Activated T-helper 17 cell treated with anti-CD3 and anti-CD28 coated beads, Interleukin-2, amount 50 U/mL, for 72 hours (primary cell): ENCODE data around the gene OPN4. TPM values are rescaled to one million over a fixed set of nuclear protein-coding genes. Genes with fewer than 3 reads are reported as not detected.
A peak's percentile ranks its signal among the peaks of the same experiment; 100 is the strongest.

Experiments used
- ATAC-seq: fragments of 150-1000 bp; cut with Tn5 transposase; replicated peaks from 2 replicates; pipeline ENCODE4 v1.10.0; 2021; ENCODE audit warnings: mild to moderate bottlenecking, moderate library complexity
- H3K27ac Mint-ChIP-seq: one replicate; pipeline ENCODE4 v1.8.0; 2022; ENCODE audit warnings: mixed read lengths
- H3K27me3 Mint-ChIP-seq: one replicate; pipeline ENCODE4 v1.8.0; 2022; ENCODE audit warnings: mixed read lengths
- H3K36me3 Mint-ChIP-seq: one replicate; pipeline ENCODE4 v1.8.0; 2022; ENCODE audit warnings: low read depth, mild to moderate bottlenecking, mixed read lengths
- H3K4me1 Mint-ChIP-seq: one replicate; pipeline ENCODE4 v1.8.0; 2022; ENCODE audit warnings: mixed read lengths
- H3K4me3 Mint-ChIP-seq: one replicate; pipeline ENCODE4 v1.8.0; 2022; ENCODE audit warnings: mild to moderate bottlenecking, mixed read lengths
- H3K9me3 Mint-ChIP-seq: one replicate; pipeline ENCODE4 v1.8.0; 2022; ENCODE audit warnings: mixed read lengths
- total RNA-seq, 2 donors: library from RNA; stranded (reverse); gene quantifications; one replicate each; pipeline ENCODE4 v1.2.3, GENCODE V29; 2022

OPN4 gene
- total RNA-seq, 2 donors from 2014 or later, result not detected

- no peak overlapping the region for H3K4me3 Mint-ChIP-seq
- no peaks in the 10 kb centered on the region for H3K36me3 Mint-ChIP-seq
- no peaks in the 10 kb centered on the region for H3K4me1 Mint-ChIP-seq
- no peak for ATAC-seq
- no peaks in the 10 kb centered on the region for H3K9me3 Mint-ChIP-seq
- H3K27ac Mint-ChIP-seq, result no peak overlapping the region
- H3K27me3 Mint-ChIP-seq, result no peaks in the 10 kb centered on the region
Observed at GRCh38 chr10:86705139-86705538, 50.8 kb downstream of the OPN4 start.

- H3K4me3 Mint-ChIP-seq, result no peak overlapping the region
- ATAC-seq, result no peak
- no peaks in the 10 kb centered on the region for H3K36me3 Mint-ChIP-seq
- no peaks in the 10 kb centered on the region for H3K27me3 Mint-ChIP-seq
- no peak overlapping the region for H3K27ac Mint-ChIP-seq
- H3K4me1 Mint-ChIP-seq, result no peaks in the 10 kb centered on the region
- H3K9me3 Mint-ChIP-seq, result no peaks in the 10 kb centered on the region
Observed at GRCh38 chr10:86705905-86706304, 51.6 kb downstream of the OPN4 start.

- no peak overlapping the region for H3K27ac Mint-ChIP-seq
- no peaks in the 10 kb centered on the region for H3K36me3 Mint-ChIP-seq
- no peaks in the 10 kb centered on the region for H3K9me3 Mint-ChIP-seq
- H3K4me1 Mint-ChIP-seq, result no peaks in the 10 kb centered on the region
- no peak for ATAC-seq
- H3K27me3 Mint-ChIP-seq, result no peaks in the 10 kb centered on the region
- no peak overlapping the region for H3K4me3 Mint-ChIP-seq
Observed at GRCh38 chr10:86706401-86706841, 52.1 kb downstream of the OPN4 start.

GRCh38 chr10:86706977-86707376 lies 52.6 kb downstream of the OPN4 start:
- no peaks in the 10 kb centered on the region for H3K9me3 Mint-ChIP-seq
- no peaks in the 10 kb centered on the region for H3K27me3 Mint-ChIP-seq
- no peaks in the 10 kb centered on the region for H3K36me3 Mint-ChIP-seq
- no peaks in the 10 kb centered on the region for H3K4me1 Mint-ChIP-seq
- H3K4me3 Mint-ChIP-seq, result no peak overlapping the region
- no peak overlapping the region for H3K27ac Mint-ChIP-seq
- no peak for ATAC-seq

GRCh38 chr10:86707505-86707904 lies 53.2 kb downstream of the OPN4 start:
- no peaks in the 10 kb centered on the region for H3K27me3 Mint-ChIP-seq
- no peaks in the 10 kb centered on the region for H3K36me3 Mint-ChIP-seq
- H3K27ac Mint-ChIP-seq, result no peak overlapping the region
- no peak overlapping the region for H3K4me3 Mint-ChIP-seq
- no peaks in the 10 kb centered on the region for H3K4me1 Mint-ChIP-seq
- ATAC-seq, result no peak
- H3K9me3 Mint-ChIP-seq, result no peaks in the 10 kb centered on the region

GRCh38 chr10:86708068-86708782 lies 53.9 kb downstream of the OPN4 start:
- Mint-ChIP-seq H3K4me1 (no peaks in the 10 kb centered on the region), H3K27ac (no peak overlapping the region), H3K4me3 (no peak overlapping the region), H3K9me3 (no peaks in the 10 kb centered on the region), H3K27me3 (no peaks in the 10 kb centered on the region), H3K36me3 (no peaks in the 10 kb centered on the region)
- no peak for ATAC-seq

- Mint-ChIP-seq H3K27me3 (no peaks in the 10 kb centered on the region), H3K27ac (no peak overlapping the region), H3K4me1 (no peaks in the 10 kb centered on the region), H3K36me3 (no peaks in the 10 kb centered on the region), H3K9me3 (no peaks in the 10 kb centered on the region), H3K4me3 (no peak overlapping the region)
- no peak for ATAC-seq
Observed at GRCh38 chr10:86708783-86709380, 54.5 kb downstream of the OPN4 start.

GRCh38 chr10:86709396-86710185 lies 55.2 kb downstream of the OPN4 start:
- Mint-ChIP-seq H3K4me1 (no peaks in the 10 kb centered on the region), H3K36me3 (no peaks in the 10 kb centered on the region), H3K9me3 (no peaks in the 10 kb centered on the region), H3K27ac (peak overlapping the region; percentile 96), H3K4me3 (peak overlapping the region; percentile 86), H3K27me3 (no peaks in the 10 kb centered on the region)
- ATAC-seq, result no peak

- H3K27ac Mint-ChIP-seq, result peak overlapping the region; percentile 96
- H3K4me1 Mint-ChIP-seq, result no peaks in the 10 kb centered on the region
- peak; percentile 93 for ATAC-seq
- H3K9me3 Mint-ChIP-seq, result no peaks in the 10 kb centered on the region
- no peaks in the 10 kb centered on the region for H3K27me3 Mint-ChIP-seq
- no peaks in the 10 kb centered on the region for H3K36me3 Mint-ChIP-seq
- H3K4me3 Mint-ChIP-seq, result peak overlapping the region; percentile 86
Observed at GRCh38 chr10:86710987-86711512, 56.7 kb downstream of the OPN4 start.

GRCh38 chr10:86711513-86712316 lies 57.4 kb downstream of the OPN4 start:
- Mint-ChIP-seq H3K36me3 (no peaks in the 10 kb centered on the region), H3K27ac (peak overlapping the region; percentile 88), H3K4me3 (peak overlapping the region; percentile 82), H3K4me1 (no peaks in the 10 kb centered on the region), H3K9me3 (no peaks in the 10 kb centered on the region), H3K27me3 (no peaks in the 10 kb centered on the region)
- peak; percentile 58 for ATAC-seq

GRCh38 chr10:86712317-86712707 lies 58.0 kb downstream of the OPN4 start:
- peak overlapping the region; percentile 88 for H3K27ac Mint-ChIP-seq
- H3K27me3 Mint-ChIP-seq, result no peaks in the 10 kb centered on the region
- H3K9me3 Mint-ChIP-seq, result no peaks in the 10 kb centered on the region
- peak overlapping the region; percentile 82 for H3K4me3 Mint-ChIP-seq
- ATAC-seq, result no peak
- H3K36me3 Mint-ChIP-seq, result no peaks in the 10 kb centered on the region
- no peaks in the 10 kb centered on the region for H3K4me1 Mint-ChIP-seq

- no peak overlapping the region for H3K4me3 Mint-ChIP-seq
- no peaks in the 10 kb centered on the region for H3K36me3 Mint-ChIP-seq
- no peaks in the 10 kb centered on the region for H3K4me1 Mint-ChIP-seq
- H3K9me3 Mint-ChIP-seq, result no peaks in the 10 kb centered on the region
- H3K27ac Mint-ChIP-seq, result no peak overlapping the region
- ATAC-seq, result no peak
- no peaks in the 10 kb centered on the region for H3K27me3 Mint-ChIP-seq
Observed at GRCh38 chr10:86715156-86715795, 60.9 kb downstream of the OPN4 start.

GRCh38 chr10:86715836-86716235 lies 61.5 kb downstream of the OPN4 start:
- Mint-ChIP-seq H3K27me3 (no peaks in the 10 kb centered on the region), H3K4me1 (no peaks in the 10 kb centered on the region), H3K9me3 (no peaks in the 10 kb centered on the region), H3K36me3 (no peaks in the 10 kb centered on the region), H3K27ac (no peak overlapping the region), H3K4me3 (no peak overlapping the region)
- ATAC-seq, result no peak
